Stimulated activated CD8-positive, alpha-beta memory T cell treated with anti-CD3 and anti-CD28 coated beads, Interleukin-12 subunit alpha, Interleukin-12 subunit beta, amount 100 ng/mL, for 1 hour (primary cell): ENCODE data around the gene NMNAT1.
"Not testable (repeated sequence)": the region's sequence is repeated elsewhere in the genome, so short reads cannot be mapped to it uniquely, and the experiment has no call there.

Source experiments
- DNase-seq: peaks from one replicate; pipeline ENCODE4 v3.0.0-alpha.2; 2020; ENCODE audit warnings: low read depth

Gene NMNAT1

GRCh38 chr1:9920606-9921005 lies 22.7 kb upstream of the NMNAT1 start:
- DNase-seq = no peak

- no peak for DNase-seq
Observed at GRCh38 chr1:9922342-9922741, 20.9 kb upstream of the NMNAT1 start.

- DNase-seq = no peak
Observed at GRCh38 chr1:9927259-9927658, 16.0 kb upstream of the NMNAT1 start.

- no peak for DNase-seq
Observed at GRCh38 chr1:9929431-9930385, 13.6 kb upstream of the NMNAT1 start.

GRCh38 chr1:9942399-9942938 lies 806 bp upstream of the NMNAT1 start:
- no peak for DNase-seq

- no peak for DNase-seq
Observed at GRCh38 chr1:9946315-9946714, 3.0 kb downstream of the NMNAT1 start.

GRCh38 chr1:9957726-9958125 lies 14.5 kb downstream of the NMNAT1 start:
- DNase-seq = no peak

- DNase-seq = no peak
Observed at GRCh38 chr1:9960011-9960410, 16.7 kb downstream of the NMNAT1 start.

GRCh38 chr1:9960706-9961562 lies 17.7 kb downstream of the NMNAT1 start:
- DNase-seq = no peak

GRCh38 chr1:9984253-9984652 lies 41.0 kb downstream of the NMNAT1 start:
- DNase-seq = no peak

GRCh38 chr1:9985001-9985400 lies 41.7 kb downstream of the NMNAT1 start:
- DNase-seq = no peak

- DNase-seq = no peak
Observed at GRCh38 chr1:9989773-9990172, 46.5 kb downstream of the NMNAT1 start.

GRCh38 chr1:9990944-9991343 lies 47.7 kb downstream of the NMNAT1 start:
- DNase-seq = no peak

- no peak for DNase-seq
Observed at GRCh38 chr1:9992910-9993309, 49.6 kb downstream of the NMNAT1 start.

- DNase-seq = no peak
Observed at GRCh38 chr1:9993561-9994075, 50.3 kb downstream of the NMNAT1 start.

GRCh38 chr1:9996624-9997582 lies 53.6 kb downstream of the NMNAT1 start, which contains the start of gene RBP7:
TSS of gene RBP7 (plus strand) at chr1:9997228. CDS start at chr1:9997259, 31 bp downstream.
- DNase-seq = no peak

- no peak for DNase-seq
Observed at GRCh38 chr1:10001016-10001665, 57.9 kb downstream of the NMNAT1 start.

GRCh38 chr1:10005248-10005647 lies 62.0 kb downstream of the NMNAT1 start:
- DNase-seq = not testable (repeated sequence)

- DNase-seq = no peak
Observed at GRCh38 chr1:10007169-10007568, 63.9 kb downstream of the NMNAT1 start.

- no peak for DNase-seq
Observed at GRCh38 chr1:10014016-10014415, 70.7 kb downstream of the NMNAT1 start.

- no peak for DNase-seq
Observed at GRCh38 chr1:10019561-10019960, 76.3 kb downstream of the NMNAT1 start.
